Measurements from ENCODE around the gene SOX12.

Gene SOX12

DNA sequence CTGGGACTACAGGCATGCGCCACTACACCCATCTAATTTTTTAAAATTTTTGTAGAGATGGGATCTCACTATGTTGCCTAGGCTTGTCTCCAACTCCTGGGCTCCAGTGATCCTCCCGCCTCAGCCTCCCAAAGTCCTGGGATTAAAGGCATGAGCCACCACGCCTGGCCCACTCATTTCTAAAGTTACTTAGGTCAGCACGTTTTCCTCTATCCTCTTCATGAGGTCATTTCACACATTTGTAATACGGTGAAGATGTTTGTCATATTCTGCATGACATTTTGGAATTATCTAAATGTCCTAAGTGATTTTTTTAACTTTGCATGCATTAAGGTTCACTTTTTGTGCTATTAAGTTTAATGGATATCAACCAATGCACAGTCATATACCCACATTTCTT lies 11.9 kb upstream of the SOX12 start:
- TF ChIP-seq, protein P1, sequence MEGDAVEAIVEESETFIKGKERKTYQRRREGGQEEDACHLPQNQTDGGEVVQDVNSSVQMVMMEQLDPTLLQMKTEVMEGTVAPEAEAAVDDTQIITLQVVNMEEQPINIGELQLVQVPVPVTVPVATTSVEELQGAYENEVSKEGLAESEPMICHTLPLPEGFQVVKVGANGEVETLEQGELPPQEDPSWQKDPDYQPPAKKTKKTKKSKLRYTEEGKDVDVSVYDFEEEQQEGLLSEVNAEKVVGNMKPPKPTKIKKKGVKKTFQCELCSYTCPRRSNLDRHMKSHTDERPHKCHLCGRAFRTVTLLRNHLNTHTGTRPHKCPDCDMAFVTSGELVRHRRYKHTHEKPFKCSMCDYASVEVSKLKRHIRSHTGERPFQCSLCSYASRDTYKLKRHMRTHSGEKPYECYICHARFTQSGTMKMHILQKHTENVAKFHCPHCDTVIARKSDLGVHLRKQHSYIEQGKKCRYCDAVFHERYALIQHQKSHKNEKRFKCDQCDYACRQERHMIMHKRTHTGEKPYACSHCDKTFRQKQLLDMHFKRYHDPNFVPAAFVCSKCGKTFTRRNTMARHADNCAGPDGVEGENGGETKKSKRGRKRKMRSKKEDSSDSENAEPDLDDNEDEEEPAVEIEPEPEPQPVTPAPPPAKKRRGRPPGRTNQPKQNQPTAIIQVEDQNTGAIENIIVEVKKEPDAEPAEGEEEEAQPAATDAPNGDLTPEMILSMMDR (IDR thresholded peaks at IDR 0.05; ENCODE audit: low read depth, low read length), result no peak
- DNase-seq, result no peak
- no peaks in the 10 kb centered on the region for H3K36me3 ChIP-seq
- no peak overlapping the region for H3K4me3 ChIP-seq (ENCODE audit: low read depth, low read length)
- H3K9me3 ChIP-seq, result no peaks in the 10 kb centered on the region
- no peaks in the 10 kb centered on the region for H3K4me1 ChIP-seq
- no peaks in the 10 kb centered on the region for H3K27me3 ChIP-seq

DNA sequence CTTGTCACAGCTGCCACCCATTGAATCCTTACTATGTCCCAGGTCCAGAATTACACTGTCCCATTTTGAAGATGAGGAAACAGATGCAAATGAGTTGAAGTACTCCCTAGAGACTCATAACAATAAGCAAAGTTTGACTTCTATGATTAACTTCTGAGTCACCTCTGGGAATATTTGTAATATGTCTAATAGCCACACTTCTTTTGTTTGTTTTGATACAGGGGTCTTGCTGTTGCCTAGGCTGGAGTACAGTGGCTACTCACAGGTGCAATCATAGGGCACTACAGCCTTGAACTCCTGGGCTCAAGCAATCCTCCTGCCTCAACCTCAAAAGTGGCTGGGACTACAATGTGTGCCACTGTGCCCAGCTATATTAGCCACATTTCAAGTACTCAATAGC lies 11.4 kb upstream of the SOX12 start:
- Histone ChIP-seq H3K36me3 (no peaks in the 10 kb centered on the region), H3K4me1 (no peaks in the 10 kb centered on the region), H3K27me3 (no peaks in the 10 kb centered on the region), H3K4me3 (ENCODE audit: low read depth, low read length) (no peak overlapping the region), H3K9me3 (no peaks in the 10 kb centered on the region)
- TF ChIP-seq, protein P1 (IDR thresholded peaks at IDR 0.05; ENCODE audit: low read depth, low read length), result no peak
- DNase-seq, result no peak

DNA sequence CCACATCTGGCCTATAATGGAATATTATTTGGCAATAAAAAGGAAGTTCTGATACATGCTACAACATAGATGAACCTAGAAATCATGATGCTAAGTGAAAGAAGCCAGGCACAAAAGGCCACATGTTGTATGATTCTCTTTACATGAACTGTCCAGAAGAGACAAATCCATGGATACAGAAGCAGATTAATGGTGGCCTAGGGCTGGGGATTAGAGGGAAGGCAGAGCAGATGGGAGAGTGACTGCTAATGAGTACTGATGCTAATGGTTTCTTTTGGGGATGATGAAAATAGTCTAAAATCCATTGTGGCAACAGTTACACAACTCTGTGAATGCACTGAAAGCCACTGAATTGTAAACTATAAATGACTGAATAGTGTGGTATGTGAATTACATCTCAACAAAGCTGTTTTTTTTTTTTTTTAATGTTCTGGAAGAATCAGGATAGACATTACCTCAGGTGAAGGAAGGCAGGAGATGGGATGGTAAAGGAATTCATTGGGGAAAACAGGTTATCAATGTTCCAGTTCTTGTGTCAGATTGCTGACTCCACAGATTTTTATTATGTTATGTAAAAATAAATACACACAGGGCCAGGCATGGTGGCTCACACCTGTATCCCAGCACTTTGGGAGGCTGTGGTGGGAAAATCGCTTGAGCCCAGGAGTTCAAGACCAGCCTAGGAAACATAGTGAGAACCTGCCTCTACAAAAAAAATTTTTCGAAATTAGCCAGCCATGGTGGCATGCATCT lies 8.9 kb upstream of the SOX12 start:
- TF ChIP-seq, protein P1 (IDR thresholded peaks at IDR 0.05; ENCODE audit: low read depth, low read length), result no peak
- Histone ChIP-seq H3K36me3 (no peaks in the 10 kb centered on the region), H3K27me3 (no peaks in the 10 kb centered on the region), H3K4me1 (no peaks in the 10 kb centered on the region), H3K9me3 (no peaks in the 10 kb centered on the region), H3K4me3 (ENCODE audit: low read depth, low read length) (no peak overlapping the region)
- no peak for DNase-seq

DNA sequence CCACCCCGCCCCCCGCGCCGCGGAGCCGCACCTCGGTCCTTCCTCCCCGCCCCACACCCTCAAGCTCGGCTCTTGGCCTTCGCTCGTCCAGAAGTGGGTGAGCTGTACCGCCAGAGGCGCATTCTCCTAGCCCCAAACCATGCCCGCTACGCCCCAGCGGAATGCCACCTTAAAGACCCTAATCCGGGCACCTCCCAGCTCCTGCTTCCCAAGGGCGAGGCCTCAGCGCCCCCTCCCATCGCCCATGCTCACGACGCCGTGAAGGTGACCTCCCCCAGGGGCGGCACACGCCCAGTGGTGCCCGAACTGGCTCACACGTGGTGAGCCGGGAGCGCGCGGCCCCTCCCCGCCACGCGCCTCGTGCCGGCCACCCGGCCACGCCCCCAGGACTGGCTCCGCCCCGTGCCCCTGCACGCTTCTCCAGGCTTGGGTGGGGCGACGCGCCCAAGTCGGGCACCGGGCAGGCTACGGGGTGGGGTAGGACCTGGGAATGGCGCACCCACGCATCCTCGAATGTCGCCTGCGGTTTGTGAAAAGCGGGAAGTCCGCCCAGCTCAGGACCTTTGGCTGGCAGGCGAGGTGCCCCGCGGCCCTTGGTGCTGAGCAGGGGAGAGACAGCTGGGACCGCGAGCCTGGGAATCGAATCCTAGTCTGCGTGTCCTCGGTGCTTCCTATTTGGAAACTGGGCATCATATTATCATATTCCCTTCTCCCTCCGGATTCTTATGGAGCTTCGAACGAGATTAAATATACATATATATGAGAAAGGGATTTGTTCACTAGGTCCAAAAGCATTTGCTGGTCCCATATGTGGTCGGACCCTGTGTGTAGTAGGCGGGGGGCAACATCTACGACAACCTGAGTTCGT lies 941 bp upstream of the SOX12 start:
- Histone ChIP-seq H3K27me3 (no peaks in the 10 kb centered on the region), H3K36me3 (peaks cover 4% of the 10 kb centered on the region; the same call in 1 of the 2 replicates), H3K4me1 (peaks cover 3% of the 10 kb centered on the region; the same call in 1 of the 2 replicates), H3K4me3 (ENCODE audit: low read depth, low read length) (peak overlapping the region; percentile 75), H3K9me3 (no peaks in the 10 kb centered on the region)
- peak; percentile 93 for DNase-seq
- TF ChIP-seq, protein P1 (IDR thresholded peaks at IDR 0.05; ENCODE audit: low read depth, low read length), result peak; percentile 19

DNA sequence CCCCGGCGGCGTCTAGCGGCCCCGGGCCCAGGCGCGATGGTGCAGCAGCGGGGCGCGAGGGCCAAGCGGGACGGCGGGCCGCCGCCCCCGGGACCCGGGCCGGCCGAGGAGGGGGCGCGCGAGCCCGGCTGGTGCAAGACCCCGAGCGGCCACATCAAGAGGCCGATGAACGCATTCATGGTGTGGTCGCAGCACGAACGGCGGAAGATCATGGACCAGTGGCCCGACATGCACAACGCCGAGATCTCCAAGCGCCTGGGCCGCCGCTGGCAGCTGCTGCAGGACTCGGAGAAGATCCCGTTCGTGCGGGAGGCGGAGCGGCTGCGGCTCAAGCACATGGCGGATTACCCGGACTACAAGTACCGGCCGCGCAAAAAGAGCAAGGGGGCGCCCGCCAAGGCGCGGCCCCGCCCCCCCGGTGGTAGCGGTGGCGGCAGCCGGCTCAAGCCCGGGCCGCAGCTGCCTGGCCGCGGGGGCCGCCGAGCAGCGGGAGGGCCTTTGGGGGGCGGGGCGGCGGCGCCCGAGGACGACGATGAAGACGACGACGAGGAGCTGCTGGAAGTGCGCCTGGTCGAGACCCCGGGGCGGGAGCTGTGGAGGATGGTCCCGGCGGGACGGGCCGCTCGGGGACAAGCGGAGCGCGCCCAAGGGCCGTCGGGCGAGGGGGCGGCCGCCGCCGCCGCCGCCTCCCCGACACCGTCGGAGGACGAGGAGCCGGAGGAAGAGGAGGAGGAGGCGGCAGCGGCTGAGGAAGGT lies 715 bp downstream of the SOX12 start:
- TF ChIP-seq, protein P1 (IDR thresholded peaks at IDR 0.05; ENCODE audit: low read depth, low read length), result no peak
- peaks cover 8% of the 10 kb centered on the region; the same call in 1 of the 2 replicates for H3K36me3 ChIP-seq
- H3K27me3 ChIP-seq, result no peaks in the 10 kb centered on the region
- H3K9me3 ChIP-seq, result no peaks in the 10 kb centered on the region
- H3K4me1 ChIP-seq, result peaks cover 6% of the 10 kb centered on the region
- peak; percentile 61 for DNase-seq
- peak overlapping the region; percentile 85 for H3K4me3 ChIP-seq (ENCODE audit: low read depth, low read length)
